Measurements from ENCODE around the gene CFAP107. TPM values are rescaled to one million over a fixed set of nuclear protein-coding genes. Genes with fewer than 3 reads are reported as not detected.
"Not testable (repeated sequence)": the region's sequence is repeated elsewhere in the genome, so short reads cannot be mapped to it uniquely, and the experiment has no call there.

CFAP107 gene
- total RNA-seq, 1 experiment from 2014 or later: not detected

- H3K36me3 ChIP-seq (ENCODE audit: control insufficient read depth, insufficient read depth, low read length): no peaks in the 10 kb centered on the region
- H3K27ac ChIP-seq (ENCODE audit: low read length): no peak overlapping the region
- TF ChIP-seq TCF7L2 (IDR thresholded peaks at IDR 0.05; ENCODE audit: low read depth, low read length) (no peak), POLR2AphosphoS5 (IDR thresholded peaks at IDR 0.05; ENCODE audit: low read depth, low read length) (no peak), REST (IDR thresholded peaks at IDR 0.05; ENCODE audit: insufficient read depth in 1 of 2, low read depth in 2 of 2, low read length in 1 of 2) (no peak), CTCF (IDR thresholded peaks at IDR 0.05) (no peak)
- DNase-seq (ENCODE audit: low read depth, low spot score) (no peak), ATAC-seq (no peak)
- no peaks in the 10 kb centered on the region for H3K9me3 ChIP-seq (ENCODE audit: control insufficient read depth, insufficient read depth, low read depth, low read length)
- ChIA-PET CTCF (no interaction called here), POLR2A (no interaction called here)
- peaks cover 2% of the 10 kb centered on the region; the same call in 1 of the 2 replicates for H3K27me3 ChIP-seq (ENCODE audit: control insufficient read depth, insufficient read depth, low read length)
- H3K4me1 ChIP-seq (ENCODE audit: control insufficient read depth, insufficient read depth, low read length): no peaks in the 10 kb centered on the region
- no TSS peak for BruUV-seq (replicated peaks)
- intact Hi-C loops (cut with micrococcal nuclease; ENCODE audit: unreplicated experiment) (no loop called here), in situ Hi-C loops (cut with HindIII; ENCODE audit: low pct_unique_long_range_greater_than_20kb, low sequenced_read_pairs) (no loop called here)
- no peak overlapping the region for H3K4me3 ChIP-seq (ENCODE audit: low read depth in 2 of 2, low read length in 2 of 2)
Measured at GRCh38 chr1:12712929-12713328, 33.1 kb upstream of the CFAP107 start.

- DNase-seq (ENCODE audit: low read depth, low spot score); H3K27ac ChIP-seq (ENCODE audit: low read length); H3K4me1 ChIP-seq (ENCODE audit: control insufficient read depth, insufficient read depth, low read length); H3K4me3 ChIP-seq (ENCODE audit: low read depth in 2 of 2, low read length in 2 of 2); in situ Hi-C loops (cut with HindIII; ENCODE audit: low pct_unique_long_range_greater_than_20kb, low sequenced_read_pairs); H3K27me3 ChIP-seq (ENCODE audit: control insufficient read depth, insufficient read depth, low read length); H3K9me3 ChIP-seq (ENCODE audit: control insufficient read depth, insufficient read depth, low read depth, low read length); POLR2A ChIA-PET; CTCF ChIA-PET; BruUV-seq (replicated peaks); H3K36me3 ChIP-seq (ENCODE audit: control insufficient read depth, insufficient read depth, low read length); intact Hi-C loops (cut with micrococcal nuclease; ENCODE audit: unreplicated experiment); ATAC-seq: not testable (repeated sequence)
Measured at GRCh38 chr1:12713651-12714050, 32.3 kb upstream of the CFAP107 start.

GRCh38 chr1:12714710-12715475, 31.1 kb upstream of the CFAP107 start:
- POLR2A ChIA-PET: no interaction called here
- ATAC-seq: no peak
- DNase-seq (ENCODE audit: low read depth, low spot score): no peak
- in situ Hi-C loops (cut with HindIII; ENCODE audit: low pct_unique_long_range_greater_than_20kb, low sequenced_read_pairs): no loop called here
- TF ChIP-seq REST (IDR thresholded peaks at IDR 0.05; ENCODE audit: insufficient read depth in 1 of 2, low read depth in 2 of 2, low read length in 1 of 2) (no peak), POLR2AphosphoS5 (IDR thresholded peaks at IDR 0.05; ENCODE audit: low read depth, low read length) (no peak), CTCF (IDR thresholded peaks at IDR 0.05) (no peak), SIN3A (IDR thresholded peaks at IDR 0.05; ENCODE audit: borderline replicate concordance, insufficient read depth, low read depth, low read length) (no peak), TCF7L2 (IDR thresholded peaks at IDR 0.05; ENCODE audit: low read depth, low read length) (no peak)
- peaks cover 2% of the 10 kb centered on the region; the same call in 1 of the 2 replicates for H3K27me3 ChIP-seq (ENCODE audit: control insufficient read depth, insufficient read depth, low read length)
- BruUV-seq (replicated peaks): no TSS peak
- no peak overlapping the region for H3K27ac ChIP-seq (ENCODE audit: low read length)
- no peaks in the 10 kb centered on the region for H3K9me3 ChIP-seq (ENCODE audit: control insufficient read depth, insufficient read depth, low read depth, low read length)
- CTCF ChIA-PET: no interaction called here
- H3K36me3 ChIP-seq (ENCODE audit: control insufficient read depth, insufficient read depth, low read length): no peaks in the 10 kb centered on the region
- intact Hi-C loops (cut with micrococcal nuclease; ENCODE audit: unreplicated experiment): no loop called here
- no peak overlapping the region for H3K4me3 ChIP-seq (ENCODE audit: low read depth in 2 of 2, low read length in 2 of 2)
- no peaks in the 10 kb centered on the region for H3K4me1 ChIP-seq (ENCODE audit: control insufficient read depth, insufficient read depth, low read length)

All from Panc1 (cell line).